Breast epithelium (tissue), 4 donors: ENCODE measurements around the gene CHST15. TPM values are rescaled to one million over a fixed set of nuclear protein-coding genes. Genes with fewer than 3 reads are reported as not detected.

ENCODE experiments used
- DNase-seq, 2 donors: peaks; one replicate each; pipeline ENCODE4 v3.0.0-alpha.2; 2019; ENCODE audit warnings: low spot score in 2 of 2
- H3K27ac ChIP-seq, 2 donors: fragments of 200-600 bp; sonication (generic) in 1 of 2; one replicate each; pipeline ENCODE4 v1.5.1; 2016 to 2019; ENCODE audit warnings: mild to moderate bottlenecking in 1 of 2
- H3K27me3 ChIP-seq, 2 donors: fragments of 200-600 bp; sonication (generic) in 1 of 2; one replicate each; pipeline versions ENCODE4 v1.5.1 to v1.6.0; 2017 to 2019; ENCODE audit warnings: control low read depth in 1 of 2, mild to moderate bottlenecking in 1 of 2
- H3K36me3 ChIP-seq: fragments of 200-600 bp; one replicate; pipeline ENCODE4 v1.5.1; 2019
- H3K4me1 ChIP-seq, 2 donors: fragments of 200-600 bp; sonication (generic); one replicate each; pipeline ENCODE4 v1.5.1; 2016 to 2019; ENCODE audit warnings: control low read depth in 1 of 2
- H3K4me3 ChIP-seq, 3 donors: fragments of 200-600 bp; sonication (generic); 1 replicate in 2 of 3; 2 replicates in 1 of 3; pipeline ENCODE4 v1.5.1; 2016 to 2019; ENCODE audit warnings: mild to moderate bottlenecking in 3 of 3, moderate library complexity in 2 of 3
- H3K9me3 ChIP-seq, 2 donors: fragments of 200-600 bp; sonication (generic) in 1 of 2; one replicate each; pipeline ENCODE4 v1.5.1; 2016 to 2019; ENCODE audit warnings: control low read depth in 1 of 2
- POLR2A ChIP-seq: fragments of 450-650 bp; IDR thresholded peaks from one replicate; pipeline ENCODE4 v1.6.1; 2016; ENCODE audit warnings: antibody characterized with exemption, mild to moderate bottlenecking, moderate library complexity
- POLR2AphosphoS5 ChIP-seq, 3 donors: sonication (generic); formaldehyde crosslinking; IDR thresholded peaks; one replicate each; pipeline ENCODE4 v1.6.1; 2017; ENCODE audit warnings: antibody characterized with exemption in 3 of 3
- intact Hi-C: fragments of 100-400 bp; cut with DNase I; formaldehyde crosslinking; loops from one replicate; pipeline ENCODE4 v1.15.1; 2023; ENCODE audit warnings: low total_unique reads
- total RNA-seq, 3 donors: library from RNA; depleted of rRNA; stranded (reverse); fragments of >200 nt; gene quantifications; one replicate each; pipeline ENCODE4 v1.1.0, GENCODE V29; 2016
- TF ChIP-seq, protein P1 (sequence below), 3 donors: fragments of 450-650 bp; IDR thresholded peaks; one replicate each; pipeline ENCODE4 v1.5.1; 2016 to 2017; ENCODE audit warnings: antibody characterized with exemption in 3 of 3, mild to moderate bottlenecking in 3 of 3, moderate library complexity in 3 of 3

CHST15 gene
- total RNA-seq, 3 donors from 2014 or later: 19.0 to 57.8 (median 56.4) TPM

DNA sequence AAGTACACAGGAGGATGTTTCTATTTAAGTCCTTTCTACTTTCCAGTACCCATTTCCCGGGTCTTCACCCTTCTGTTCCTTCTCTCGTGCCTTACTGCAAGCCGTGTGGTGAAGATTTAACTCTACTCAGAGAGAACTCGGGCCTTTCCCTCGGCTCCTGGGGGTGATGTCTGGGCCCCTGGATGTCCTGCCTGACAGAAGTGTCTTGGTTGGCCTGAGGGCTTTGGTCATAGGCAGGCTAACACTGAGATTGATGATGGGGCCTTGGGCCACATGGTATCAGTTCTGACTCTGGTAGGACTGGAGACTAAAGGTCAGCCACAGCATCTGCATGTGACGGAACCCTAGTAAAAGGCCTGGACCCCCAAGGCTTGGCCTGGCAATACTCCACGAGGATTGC, 80.4 kb downstream of the CHST15 start:
- Histone ChIP-seq H3K36me3 (no peaks in the 10 kb centered on the region), H3K4me1 (no peaks in the 10 kb centered on the region), H3K27ac (no peak overlapping the region), H3K4me3 (no peak overlapping the region), H3K27me3 (no peaks in the 10 kb centered on the region), H3K9me3 (peaks cover 6 to 8% of the 10 kb centered on the region in 2 donors)
- TF ChIP-seq, protein P1, sequence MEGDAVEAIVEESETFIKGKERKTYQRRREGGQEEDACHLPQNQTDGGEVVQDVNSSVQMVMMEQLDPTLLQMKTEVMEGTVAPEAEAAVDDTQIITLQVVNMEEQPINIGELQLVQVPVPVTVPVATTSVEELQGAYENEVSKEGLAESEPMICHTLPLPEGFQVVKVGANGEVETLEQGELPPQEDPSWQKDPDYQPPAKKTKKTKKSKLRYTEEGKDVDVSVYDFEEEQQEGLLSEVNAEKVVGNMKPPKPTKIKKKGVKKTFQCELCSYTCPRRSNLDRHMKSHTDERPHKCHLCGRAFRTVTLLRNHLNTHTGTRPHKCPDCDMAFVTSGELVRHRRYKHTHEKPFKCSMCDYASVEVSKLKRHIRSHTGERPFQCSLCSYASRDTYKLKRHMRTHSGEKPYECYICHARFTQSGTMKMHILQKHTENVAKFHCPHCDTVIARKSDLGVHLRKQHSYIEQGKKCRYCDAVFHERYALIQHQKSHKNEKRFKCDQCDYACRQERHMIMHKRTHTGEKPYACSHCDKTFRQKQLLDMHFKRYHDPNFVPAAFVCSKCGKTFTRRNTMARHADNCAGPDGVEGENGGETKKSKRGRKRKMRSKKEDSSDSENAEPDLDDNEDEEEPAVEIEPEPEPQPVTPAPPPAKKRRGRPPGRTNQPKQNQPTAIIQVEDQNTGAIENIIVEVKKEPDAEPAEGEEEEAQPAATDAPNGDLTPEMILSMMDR (IDR thresholded peaks at IDR 0.05): no peak
- TF ChIP-seq POLR2AphosphoS5 (IDR thresholded peaks at IDR 0.05) (no peak), POLR2A (no peak)
- DNase-seq: no peak
- intact Hi-C loops: no loop called here

DNA sequence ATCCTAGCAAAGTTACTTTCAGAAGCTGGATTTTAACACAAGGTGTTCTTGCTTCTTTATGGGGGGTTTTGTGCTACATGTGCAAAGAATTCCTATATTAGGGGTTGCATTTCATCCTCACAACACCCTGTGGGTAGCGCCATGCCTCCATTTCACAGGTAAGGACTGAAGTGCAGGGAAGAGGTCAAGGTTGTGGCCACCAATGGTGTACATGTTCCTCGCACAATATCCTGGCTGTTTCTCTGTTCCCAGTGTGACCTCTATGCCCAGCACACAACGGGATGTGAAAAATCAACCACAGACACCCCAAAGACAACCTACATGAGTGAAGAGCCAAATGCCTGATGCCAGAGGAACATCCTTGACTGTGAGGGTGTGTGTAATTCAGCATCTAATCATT, 80.8 kb downstream of the CHST15 start:
- TF ChIP-seq POLR2A: no peak
- TF ChIP-seq, protein P1 (IDR thresholded peaks at IDR 0.05): no peak
- no peak for TF ChIP-seq POLR2AphosphoS5 (IDR thresholded peaks at IDR 0.05)
- no peaks in the 10 kb centered on the region for H3K27me3 ChIP-seq
- H3K4me1 ChIP-seq: no peaks in the 10 kb centered on the region
- peaks cover 6 to 8% of the 10 kb centered on the region in 2 donors for H3K9me3 ChIP-seq
- DNase-seq: no peak
- no peak overlapping the region for H3K4me3 ChIP-seq
- H3K27ac ChIP-seq: no peak overlapping the region
- no peaks in the 10 kb centered on the region for H3K36me3 ChIP-seq
- intact Hi-C loops: no loop called here

- no peaks in the 10 kb centered on the region for H3K4me1 ChIP-seq
- no peak for DNase-seq
Observed at GRCh38 chr10:124012066-124012465, 81.3 kb downstream of the CHST15 start.

DNA sequence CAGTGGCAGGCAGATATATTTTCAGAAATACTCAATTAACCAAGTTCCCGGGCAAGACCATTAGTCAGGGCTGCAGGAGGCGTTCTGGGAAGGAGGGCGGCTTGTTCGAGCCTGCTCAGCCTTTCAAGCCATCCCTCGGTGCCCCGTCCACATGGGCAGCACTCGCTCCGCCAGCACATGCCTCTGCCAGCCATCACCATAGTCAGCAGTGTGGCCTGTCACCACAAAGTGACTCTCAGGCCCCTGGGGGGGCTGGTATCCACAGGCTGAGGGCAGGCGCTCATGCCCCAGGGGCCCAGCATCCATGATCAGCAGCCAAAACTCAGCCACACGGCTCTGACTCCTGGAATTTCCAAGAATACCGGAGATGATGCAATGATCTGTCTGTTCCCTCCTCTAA, 81.9 kb downstream of the CHST15 start:
- peak overlapping the region in 1 of 2 donors; percentile 19 for H3K27ac ChIP-seq
- no peaks in the 10 kb centered on the region for H3K27me3 ChIP-seq
- no peaks in the 10 kb centered on the region for H3K36me3 ChIP-seq
- TF ChIP-seq, protein P1 (IDR thresholded peaks at IDR 0.05): no peak
- TF ChIP-seq POLR2AphosphoS5 (IDR thresholded peaks at IDR 0.05): no peak
- TF ChIP-seq POLR2A: no peak
- no peaks in the 10 kb centered on the region for H3K4me1 ChIP-seq
- no peak overlapping the region for H3K4me3 ChIP-seq
- H3K9me3 ChIP-seq: peaks cover 6 to 8% of the 10 kb centered on the region in 2 donors
- intact Hi-C loops: no loop called here
- DNase-seq: no peak

More at GRCh38 chr10:124012066-124012465, 81.3 kb downstream of the CHST15 start:
- Histone ChIP-seq H3K4me3 (no peak overlapping the region), H3K36me3 (no peaks in the 10 kb centered on the region), H3K27me3 (no peaks in the 10 kb centered on the region), H3K9me3 (peaks cover 6 to 8% of the 10 kb centered on the region in 2 donors), H3K27ac (no peak overlapping the region)
- TF ChIP-seq POLR2A (no peak), POLR2AphosphoS5 (IDR thresholded peaks at IDR 0.05) (no peak)
- TF ChIP-seq, protein P1 (IDR thresholded peaks at IDR 0.05): no peak
- intact Hi-C loops: no loop called here

DNA sequence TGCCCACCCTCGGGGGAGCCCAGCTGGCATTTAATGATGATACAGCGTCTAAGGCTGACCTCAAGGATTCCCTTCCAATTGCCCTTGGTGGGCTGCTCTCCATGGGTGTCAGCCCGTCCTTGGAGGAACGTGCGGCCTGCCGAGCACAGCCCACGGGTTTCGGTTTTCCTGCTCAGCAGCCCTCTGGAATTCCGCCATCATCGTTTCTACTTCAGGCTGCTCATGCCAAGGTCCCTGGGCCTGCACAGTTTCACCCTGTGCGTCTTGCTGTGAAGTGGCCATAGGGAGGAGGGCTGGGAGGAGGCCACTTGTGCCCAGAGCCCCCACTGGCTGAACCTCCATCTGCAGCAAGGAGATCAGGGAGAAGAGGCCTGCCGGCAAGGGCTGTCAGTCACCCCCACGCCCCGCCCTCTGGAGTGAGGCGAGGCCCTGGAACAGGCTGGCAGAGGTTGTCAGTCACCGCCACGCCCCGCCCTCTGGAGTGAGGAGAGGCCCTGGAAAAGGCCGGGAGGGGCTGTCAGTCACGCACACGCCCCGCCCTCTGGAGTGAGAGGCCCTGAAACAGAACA, 82.8 kb downstream of the CHST15 start:
- Histone ChIP-seq H3K9me3 (peaks cover 6 to 8% of the 10 kb centered on the region in 2 donors), H3K4me1 (no peaks in the 10 kb centered on the region), H3K4me3 (no peak overlapping the region), H3K27me3 (no peaks in the 10 kb centered on the region), H3K27ac (no peak overlapping the region), H3K36me3 (no peaks in the 10 kb centered on the region)
- no peak for TF ChIP-seq POLR2AphosphoS5 (IDR thresholded peaks at IDR 0.05)
- TF ChIP-seq POLR2A: no peak
- TF ChIP-seq, protein P1 (IDR thresholded peaks at IDR 0.05): no peak
- DNase-seq: no peak
- intact Hi-C loops: no loop called here
